GM19395 (cell line): ENCODE data around the gene LRRC75A.

Experiments used
- ATAC-seq: cut with Tn5 transposase; IDR thresholded peaks from one replicate; pipeline ENCODE4 v1.9.1; 2021; ENCODE audit warnings: mild to moderate bottlenecking, moderate library complexity; ENCODE audit not compliant: unreplicated experiment

Gene LRRC75A

GRCh38 chr17:16494059-16494458, 2.1 kb upstream of the LRRC75A start:
- no peak for ATAC-seq

- ATAC-seq = no peak
Observed at GRCh38 chr17:16493531-16494046, 1.6 kb upstream of the LRRC75A start.

GRCh38 chr17:16492613-16493530, 879 bp upstream of the LRRC75A start:
- ATAC-seq = no peak

- no peak for ATAC-seq
Observed at GRCh38 chr17:16491131-16491702, 776 bp downstream of the LRRC75A start.

- ATAC-seq = no peak
Observed at GRCh38 chr17:16489431-16489830, 2.6 kb downstream of the LRRC75A start.

GRCh38 chr17:16488968-16489337, 3.0 kb downstream of the LRRC75A start:
- no peak for ATAC-seq

GRCh38 chr17:16488186-16488967, 3.6 kb downstream of the LRRC75A start:
- no peak for ATAC-seq

GRCh38 chr17:16486373-16487250, 5.4 kb downstream of the LRRC75A start:
- no peak for ATAC-seq

GRCh38 chr17:16484445-16485175, 7.4 kb downstream of the LRRC75A start:
- no peak for ATAC-seq

- no peak for ATAC-seq
Observed at GRCh38 chr17:16483021-16483645, 8.9 kb downstream of the LRRC75A start.

GRCh38 chr17:16482253-16482652, 9.7 kb downstream of the LRRC75A start:
- ATAC-seq = no peak

GRCh38 chr17:16480995-16481394, 11.0 kb downstream of the LRRC75A start:
- ATAC-seq = no peak

- no peak for ATAC-seq
Observed at GRCh38 chr17:16479264-16479663, 12.7 kb downstream of the LRRC75A start.

GRCh38 chr17:16478649-16479048, 13.3 kb downstream of the LRRC75A start:
- no peak for ATAC-seq

GRCh38 chr17:16477666-16478065, 14.3 kb downstream of the LRRC75A start:
- ATAC-seq = no peak

- ATAC-seq = no peak
Observed at GRCh38 chr17:16477255-16477654, 14.7 kb downstream of the LRRC75A start.

- no peak for ATAC-seq
Observed at GRCh38 chr17:16475179-16475704, 16.8 kb downstream of the LRRC75A start.

GRCh38 chr17:16474012-16474725, 17.8 kb downstream of the LRRC75A start:
- no peak for ATAC-seq
